ENCODE measurements around the gene MXD3. TPM values are rescaled to one million over a fixed set of nuclear protein-coding genes. Genes with fewer than 3 reads are reported as not detected.

MXD3 gene
- total and polyA plus RNA-seq, 10 of the 15 experiments (the other 5 are each of a cell fraction or from before 2014, with no cell fraction given): 0.24 to 29.8 (median 13.5) TPM

DNA sequence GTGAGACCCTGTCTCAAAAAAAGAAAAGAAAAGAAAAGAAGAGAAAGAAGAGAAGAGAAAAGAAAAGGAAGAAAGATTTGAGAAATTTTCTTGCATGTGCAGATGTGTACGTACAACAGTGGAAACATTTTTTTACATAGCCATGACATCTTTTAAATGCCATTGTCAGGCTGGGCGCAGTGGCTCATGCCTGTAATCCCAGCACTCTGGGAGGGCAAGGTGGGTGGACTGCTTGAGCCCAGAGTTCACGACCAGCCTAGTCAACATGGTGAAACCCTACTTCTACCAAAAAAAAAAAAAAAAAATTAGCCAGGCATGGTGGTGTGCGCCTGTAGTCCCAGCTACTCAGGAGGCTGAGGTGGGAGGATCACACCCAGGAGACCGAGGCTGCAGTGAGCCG is 33.2 kb upstream of the MXD3 start:
- ChIA-PET POLR2A (interaction anchor here (0.7 kb wide), 1 partner anchor 166 kb away, joined by 3 read pairs; no protein-coding TSS in a partner anchor), RAD21 (ENCODE audit: unreplicated experiment) (interaction anchor here (0.7 kb wide), 1 partner anchor 38 kb away, joined by 3 read pairs; no protein-coding TSS in a partner anchor), SMC1A (ENCODE audit: uncharacterized antibody, unreplicated experiment) (no interaction called here), CTCF (interaction anchor here (2.1 to 2.9 kb wide), 2 partner anchors 35 to 44 kb away, joined by 4 to 13 read pairs; no protein-coding TSS in a partner anchor)
- Histone ChIP-seq H2AFZ (ENCODE audit: control insufficient read depth, low read depth, low read length) (no peak overlapping the region), H3K27ac (ENCODE audit: control insufficient read depth, insufficient read depth) (no peak overlapping the region), H3K36me3 (ENCODE audit: control insufficient read depth in 2 of 2, insufficient read depth in 2 of 2, low read length in 1 of 2) (peaks cover 0 to 17% of the 10 kb centered on the region in 2 experiments; a peak in 2 of 4 replicates), H3K27me3 (replicated peaks in 1 of 2; ENCODE audit: control insufficient read depth in 2 of 2, insufficient read depth in 2 of 2, low read length in 1 of 2) (no peaks in the 10 kb centered on the region), H3K9ac (ENCODE audit: control insufficient read depth, insufficient read depth, low read length) (no peak overlapping the region), H4K20me1 (ENCODE audit: control insufficient read depth, insufficient read depth) (0 out of 2 replicates have a peak, but pooled peaks cover 3% of the 10 kb centered on the region), H3K4me2 (ENCODE audit: control insufficient read depth, insufficient read depth) (no peak overlapping the region), H3K9me3 (replicated peaks; ENCODE audit: control insufficient read depth, insufficient read depth, low read length) (no peaks in the 10 kb centered on the region; the same call in 1 of the 3 replicates), H3K79me2 (ENCODE audit: control insufficient read depth, insufficient read depth, low read length) (peaks cover 52% of the 10 kb centered on the region), H3K4me1 (ENCODE audit: control insufficient read depth, insufficient read depth, low read length) (peaks cover 6% of the 10 kb centered on the region), H3K4me3 (no peak overlapping the region)
- intact Hi-C loops (cut with micrococcal nuclease; ENCODE audit: unreplicated experiment) (no loop called here), in situ Hi-C loops (cut with MboI) (no loop called here)
- no peak for DNase-seq (ENCODE audit: low read depth, low spot score)
- BruUV-seq (replicated peaks): no TSS peak
- ATAC-seq: no peak
- no peak for FAIRE-seq
- 97% methylated on average over 5 of the region's 6 CpGs for WGBS (ENCODE audit: insufficient coverage, insufficient replicate concordance, low lambda C conversion rate, missing lambda C conversion rate)
- TF ChIP-seq MTA3 (IDR thresholded peaks at IDR 0.05; ENCODE audit: borderline replicate concordance, low read length) (no peak), TARDBP (IDR thresholded peaks at IDR 0.05; ENCODE audit: borderline replicate concordance) (no peak), EP300 (IDR thresholded peaks at IDR 0.05; ENCODE audit: borderline replicate concordance in 1 of 2, control insufficient read depth in 1 of 2, low read depth in 2 of 2, low read length in 2 of 2) (no peak), CREM (IDR thresholded peaks at IDR 0.05; ENCODE audit: low read depth) (no peak), YBX1 (IDR thresholded peaks at IDR 0.05) (no peak), NFXL1 (IDR thresholded peaks at IDR 0.05; ENCODE audit: borderline replicate concordance) (no peak)
- TF ChIP-seq, protein P1, sequence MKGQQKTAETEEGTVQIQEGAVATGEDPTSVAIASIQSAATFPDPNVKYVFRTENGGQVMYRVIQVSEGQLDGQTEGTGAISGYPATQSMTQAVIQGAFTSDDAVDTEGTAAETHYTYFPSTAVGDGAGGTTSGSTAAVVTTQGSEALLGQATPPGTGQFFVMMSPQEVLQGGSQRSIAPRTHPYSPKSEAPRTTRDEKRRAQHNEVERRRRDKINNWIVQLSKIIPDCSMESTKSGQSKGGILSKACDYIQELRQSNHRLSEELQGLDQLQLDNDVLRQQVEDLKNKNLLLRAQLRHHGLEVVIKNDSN (IDR thresholded peaks at IDR 0.05; ENCODE audit: borderline replicate concordance, extremely low read length, insufficient read depth, low read depth, low read length): no peak
- TF ChIP-seq, protein P2, sequence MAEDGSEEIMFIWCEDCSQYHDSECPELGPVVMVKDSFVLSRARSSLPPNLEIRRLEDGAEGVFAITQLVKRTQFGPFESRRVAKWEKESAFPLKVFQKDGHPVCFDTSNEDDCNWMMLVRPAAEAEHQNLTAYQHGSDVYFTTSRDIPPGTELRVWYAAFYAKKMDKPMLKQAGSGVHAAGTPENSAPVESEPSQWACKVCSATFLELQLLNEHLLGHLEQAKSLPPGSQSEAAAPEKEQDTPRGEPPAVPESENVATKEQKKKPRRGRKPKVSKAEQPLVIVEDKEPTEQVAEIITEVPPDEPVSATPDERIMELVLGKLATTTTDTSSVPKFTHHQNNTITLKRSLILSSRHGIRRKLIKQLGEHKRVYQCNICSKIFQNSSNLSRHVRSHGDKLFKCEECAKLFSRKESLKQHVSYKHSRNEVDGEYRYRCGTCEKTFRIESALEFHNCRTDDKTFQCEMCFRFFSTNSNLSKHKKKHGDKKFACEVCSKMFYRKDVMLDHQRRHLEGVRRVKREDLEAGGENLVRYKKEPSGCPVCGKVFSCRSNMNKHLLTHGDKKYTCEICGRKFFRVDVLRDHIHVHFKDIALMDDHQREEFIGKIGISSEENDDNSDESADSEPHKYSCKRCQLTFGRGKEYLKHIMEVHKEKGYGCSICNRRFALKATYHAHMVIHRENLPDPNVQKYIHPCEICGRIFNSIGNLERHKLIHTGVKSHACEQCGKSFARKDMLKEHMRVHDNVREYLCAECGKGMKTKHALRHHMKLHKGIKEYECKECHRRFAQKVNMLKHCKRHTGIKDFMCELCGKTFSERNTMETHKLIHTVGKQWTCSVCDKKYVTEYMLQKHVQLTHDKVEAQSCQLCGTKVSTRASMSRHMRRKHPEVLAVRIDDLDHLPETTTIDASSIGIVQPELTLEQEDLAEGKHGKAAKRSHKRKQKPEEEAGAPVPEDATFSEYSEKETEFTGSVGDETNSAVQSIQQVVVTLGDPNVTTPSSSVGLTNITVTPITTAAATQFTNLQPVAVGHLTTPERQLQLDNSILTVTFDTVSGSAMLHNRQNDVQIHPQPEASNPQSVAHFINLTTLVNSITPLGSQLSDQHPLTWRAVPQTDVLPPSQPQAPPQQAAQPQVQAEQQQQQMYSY (CRISPR knock-in tag; IDR thresholded peaks at IDR 0.05): no peak
- TF ChIP-seq, protein P3, sequence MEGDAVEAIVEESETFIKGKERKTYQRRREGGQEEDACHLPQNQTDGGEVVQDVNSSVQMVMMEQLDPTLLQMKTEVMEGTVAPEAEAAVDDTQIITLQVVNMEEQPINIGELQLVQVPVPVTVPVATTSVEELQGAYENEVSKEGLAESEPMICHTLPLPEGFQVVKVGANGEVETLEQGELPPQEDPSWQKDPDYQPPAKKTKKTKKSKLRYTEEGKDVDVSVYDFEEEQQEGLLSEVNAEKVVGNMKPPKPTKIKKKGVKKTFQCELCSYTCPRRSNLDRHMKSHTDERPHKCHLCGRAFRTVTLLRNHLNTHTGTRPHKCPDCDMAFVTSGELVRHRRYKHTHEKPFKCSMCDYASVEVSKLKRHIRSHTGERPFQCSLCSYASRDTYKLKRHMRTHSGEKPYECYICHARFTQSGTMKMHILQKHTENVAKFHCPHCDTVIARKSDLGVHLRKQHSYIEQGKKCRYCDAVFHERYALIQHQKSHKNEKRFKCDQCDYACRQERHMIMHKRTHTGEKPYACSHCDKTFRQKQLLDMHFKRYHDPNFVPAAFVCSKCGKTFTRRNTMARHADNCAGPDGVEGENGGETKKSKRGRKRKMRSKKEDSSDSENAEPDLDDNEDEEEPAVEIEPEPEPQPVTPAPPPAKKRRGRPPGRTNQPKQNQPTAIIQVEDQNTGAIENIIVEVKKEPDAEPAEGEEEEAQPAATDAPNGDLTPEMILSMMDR (IDR thresholded peaks at IDR 0.05 in 2 of 3, conservative IDR thresholded peaks at IDR 0.05 in 1 of 3; ENCODE audit: control insufficient read depth in 2 of 3, extremely low read depth in 1 of 3, insufficient read depth in 1 of 3, low read depth in 3 of 3, low read length in 3 of 3): no peak

Measured in GM12878 (cell line).